Measurements from ENCODE around the gene TMUB2. TPM values are rescaled to one million over a fixed set of nuclear protein-coding genes. Genes with fewer than 3 reads are reported as not detected.

TMUB2 gene
- polyA plus RNA-seq, 1 experiment, result 64.0 TPM

DNA sequence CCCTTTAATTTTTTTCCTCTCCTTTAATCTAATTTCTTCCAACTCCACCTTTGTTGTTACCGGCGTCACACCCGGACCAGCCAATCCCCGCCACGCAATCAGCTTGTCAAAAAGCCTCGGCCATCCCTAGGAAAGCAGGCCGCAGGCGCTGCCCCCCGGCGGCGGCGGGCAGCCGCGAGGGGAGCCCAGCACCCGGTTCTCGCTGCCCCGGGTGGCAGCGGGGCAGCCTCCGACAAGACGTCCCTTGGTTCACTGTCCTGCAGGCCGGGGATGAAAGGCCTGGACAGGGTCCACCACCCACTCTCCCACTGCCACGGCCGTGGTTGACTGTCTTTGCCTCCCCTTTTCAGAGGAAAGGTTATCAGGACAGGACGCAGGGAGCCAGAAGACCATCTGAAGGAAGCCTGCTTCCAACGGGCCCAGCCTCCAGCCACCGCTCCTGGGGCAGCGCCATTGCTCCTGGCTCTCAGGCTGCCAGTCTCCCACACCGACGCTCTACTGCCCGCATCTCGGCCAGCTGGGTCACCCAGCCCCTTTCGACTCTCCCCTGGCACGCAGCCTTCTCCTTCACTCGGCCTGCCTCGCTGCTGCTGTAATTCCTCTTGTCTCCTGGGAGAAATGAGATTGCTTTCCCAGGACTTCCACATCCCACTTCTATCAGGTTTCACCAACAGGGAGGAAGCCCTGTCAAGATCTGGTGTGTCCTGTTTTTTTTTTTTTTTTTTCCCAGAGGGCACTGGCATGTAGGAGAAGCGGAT is 35.5 kb downstream of the TMUB2 start:
- ChIA-PET POLR2A (interaction anchor here (0.5 to 0.7 kb wide), 2 partner anchors 37 to 99 kb away, joined by 3 to 4 read pairs; no protein-coding TSS in a partner anchor), CTCF (interaction anchor here (0.6 to 3.7 kb wide), 13 partner anchors 12 to 533 kb away, joined by 3 to 27 read pairs (median 4); partner anchors contain the start of genes FAM171A2, GRN, RUNDC3A and SLC25A39)
- no peaks in the 10 kb centered on the region; the same call in 1 of the 2 replicates for H3K36me3 ChIP-seq (ENCODE audit: control insufficient read depth, insufficient read depth, low read length)
- no peaks in the 10 kb centered on the region for H3K27me3 ChIP-seq (ENCODE audit: control insufficient read depth, insufficient read depth, low read length)
- TF ChIP-seq, protein P1, sequence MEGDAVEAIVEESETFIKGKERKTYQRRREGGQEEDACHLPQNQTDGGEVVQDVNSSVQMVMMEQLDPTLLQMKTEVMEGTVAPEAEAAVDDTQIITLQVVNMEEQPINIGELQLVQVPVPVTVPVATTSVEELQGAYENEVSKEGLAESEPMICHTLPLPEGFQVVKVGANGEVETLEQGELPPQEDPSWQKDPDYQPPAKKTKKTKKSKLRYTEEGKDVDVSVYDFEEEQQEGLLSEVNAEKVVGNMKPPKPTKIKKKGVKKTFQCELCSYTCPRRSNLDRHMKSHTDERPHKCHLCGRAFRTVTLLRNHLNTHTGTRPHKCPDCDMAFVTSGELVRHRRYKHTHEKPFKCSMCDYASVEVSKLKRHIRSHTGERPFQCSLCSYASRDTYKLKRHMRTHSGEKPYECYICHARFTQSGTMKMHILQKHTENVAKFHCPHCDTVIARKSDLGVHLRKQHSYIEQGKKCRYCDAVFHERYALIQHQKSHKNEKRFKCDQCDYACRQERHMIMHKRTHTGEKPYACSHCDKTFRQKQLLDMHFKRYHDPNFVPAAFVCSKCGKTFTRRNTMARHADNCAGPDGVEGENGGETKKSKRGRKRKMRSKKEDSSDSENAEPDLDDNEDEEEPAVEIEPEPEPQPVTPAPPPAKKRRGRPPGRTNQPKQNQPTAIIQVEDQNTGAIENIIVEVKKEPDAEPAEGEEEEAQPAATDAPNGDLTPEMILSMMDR (IDR thresholded peaks at IDR 0.05; ENCODE audit: insufficient read depth, low read depth, low read length), result peak; percentile 15
- DNase-seq (ENCODE audit: low read depth), result no peak
- H3K4me3 ChIP-seq (ENCODE audit: low read depth, low read length), result peak overlapping the region; percentile 92

DNA sequence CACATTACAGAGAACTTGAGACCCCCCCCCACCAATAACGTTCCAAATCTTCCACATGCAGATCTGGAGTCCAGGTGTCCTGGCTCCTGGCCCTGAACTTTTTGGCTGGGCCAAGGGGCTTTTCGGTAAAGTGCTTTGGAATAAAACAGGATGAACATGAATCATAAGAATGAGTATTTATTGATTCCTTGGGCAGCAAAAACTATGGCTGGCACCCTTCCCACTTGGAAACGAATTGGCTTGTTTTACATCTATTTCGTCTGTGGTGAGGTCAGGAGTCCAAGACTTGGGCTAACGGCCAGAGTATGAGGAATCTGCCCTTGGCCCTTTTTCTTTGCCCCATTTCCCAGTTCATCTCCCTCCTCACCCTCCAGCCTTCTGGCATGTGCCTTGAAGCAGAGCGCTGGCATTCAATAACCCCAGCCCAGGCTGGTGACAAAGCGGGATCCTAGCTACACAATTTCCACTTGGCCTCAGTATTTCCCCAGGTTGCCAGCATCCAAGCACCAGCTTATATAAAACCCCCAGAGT is 36.8 kb downstream of the TMUB2 start:
- TF ChIP-seq, protein P1 (IDR thresholded peaks at IDR 0.05; ENCODE audit: insufficient read depth, low read depth, low read length), result no peak
- DNase-seq (ENCODE audit: low read depth), result no peak
- Histone ChIP-seq H3K36me3 (ENCODE audit: control insufficient read depth, insufficient read depth, low read length) (no peaks in the 10 kb centered on the region), H3K27me3 (ENCODE audit: control insufficient read depth, insufficient read depth, low read length) (no peaks in the 10 kb centered on the region; the same call in 1 of the 2 replicates), H3K4me3 (ENCODE audit: low read depth, low read length) (no peak overlapping the region)
- POLR2A ChIA-PET, result no interaction called here
- CTCF ChIA-PET, result interaction anchor here (3.0 kb wide), 1 partner anchor 107 kb away, joined by 8 read pairs; no protein-coding TSS in a partner anchor

DNA sequence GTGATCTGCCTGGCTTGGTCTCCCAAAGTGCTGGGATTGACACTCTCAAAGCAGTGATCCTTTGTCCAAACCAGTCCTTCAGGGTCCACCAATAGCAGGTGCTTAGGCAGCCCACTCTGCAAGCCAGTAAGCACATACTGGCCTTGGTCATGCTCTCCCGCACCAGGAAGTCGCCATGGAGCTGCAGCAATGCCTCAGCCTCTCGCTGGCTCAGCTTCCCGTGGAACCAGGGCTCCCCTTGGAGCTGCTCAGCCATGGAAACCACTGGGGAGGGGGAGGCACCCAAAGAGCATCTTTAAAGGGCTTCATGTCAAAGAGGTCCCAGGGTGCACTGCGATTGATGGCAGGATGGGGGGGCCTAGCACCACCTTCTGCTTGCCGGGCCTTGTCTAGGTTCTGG is 42.3 kb downstream of the TMUB2 start:
- H3K36me3 ChIP-seq (ENCODE audit: control insufficient read depth, insufficient read depth, low read length), result no peaks in the 10 kb centered on the region
- TF ChIP-seq, protein P1 (IDR thresholded peaks at IDR 0.05; ENCODE audit: insufficient read depth, low read depth, low read length), result no peak
- CTCF ChIA-PET, result interaction anchor here (0.6 kb wide), 1 partner anchor 193 kb away, joined by 3 read pairs; no protein-coding TSS in a partner anchor
- no peak for DNase-seq (ENCODE audit: low read depth)
- H3K27me3 ChIP-seq (ENCODE audit: control insufficient read depth, insufficient read depth, low read length), result no peaks in the 10 kb centered on the region; the same call in 1 of the 2 replicates
- POLR2A ChIA-PET, result no interaction called here
- no peak overlapping the region for H3K4me3 ChIP-seq (ENCODE audit: low read depth, low read length)

DNA sequence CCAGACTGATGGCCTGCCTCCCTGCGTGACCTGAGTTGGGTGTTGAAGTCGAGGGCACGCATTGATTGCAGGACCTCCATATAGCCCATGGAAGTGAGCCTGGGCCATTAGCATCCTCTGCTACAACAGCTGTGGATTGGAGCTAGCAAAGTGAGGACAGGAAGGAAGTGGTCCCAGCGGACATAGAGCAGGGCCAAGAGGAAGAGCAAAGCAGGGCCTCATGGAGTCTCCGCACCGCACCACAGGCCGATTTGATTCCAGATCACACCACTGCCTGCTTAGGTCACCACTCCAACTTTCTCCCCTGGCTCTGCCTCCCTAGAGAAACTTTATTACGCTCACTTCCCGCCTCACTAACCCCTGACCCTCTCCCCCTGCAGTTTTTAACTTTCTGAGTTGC is 43.4 kb downstream of the TMUB2 start:
- ChIA-PET CTCF (interaction anchor here (1.6 kb wide), 1 partner anchor 14 kb away, joined by 3 read pairs; no protein-coding TSS in a partner anchor), POLR2A (no interaction called here)
- DNase-seq (ENCODE audit: low read depth), result no peak
- no peaks in the 10 kb centered on the region; the same call in 1 of the 2 replicates for H3K27me3 ChIP-seq (ENCODE audit: control insufficient read depth, insufficient read depth, low read length)
- no peak overlapping the region for H3K4me3 ChIP-seq (ENCODE audit: low read depth, low read length)
- H3K36me3 ChIP-seq (ENCODE audit: control insufficient read depth, insufficient read depth, low read length), result no peaks in the 10 kb centered on the region
- TF ChIP-seq, protein P1 (IDR thresholded peaks at IDR 0.05; ENCODE audit: insufficient read depth, low read depth, low read length), result no peak

DNA sequence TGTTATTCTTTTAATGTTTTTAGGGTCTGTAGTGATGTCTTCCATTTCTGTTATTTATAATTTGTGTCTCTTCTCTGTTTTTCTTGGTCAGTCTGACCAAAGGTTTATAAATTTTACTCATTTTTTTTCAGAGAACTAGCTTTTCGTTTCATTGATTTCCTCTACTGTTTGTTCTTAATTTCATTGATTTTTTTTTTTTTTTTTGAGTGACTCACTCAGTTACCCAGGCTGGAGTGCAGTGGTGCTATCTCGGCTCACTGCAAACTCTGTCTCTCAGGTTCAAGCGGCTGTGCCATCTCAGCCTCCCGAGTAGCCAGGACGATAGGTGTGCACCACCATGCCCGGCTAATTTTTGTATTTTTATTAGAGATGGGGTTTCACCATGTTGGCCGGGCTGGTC is 45.3 kb downstream of the TMUB2 start:
- Histone ChIP-seq H3K4me3 (ENCODE audit: low read depth, low read length) (no peak overlapping the region), H3K36me3 (ENCODE audit: control insufficient read depth, insufficient read depth, low read length) (no peaks in the 10 kb centered on the region), H3K27me3 (ENCODE audit: control insufficient read depth, insufficient read depth, low read length) (no peaks in the 10 kb centered on the region; the same call in 1 of the 2 replicates)
- ChIA-PET CTCF (interaction anchor here (0.7 kb wide), 1 partner anchor 383 kb away, joined by 3 read pairs; no protein-coding TSS in a partner anchor), POLR2A (no interaction called here)
- DNase-seq (ENCODE audit: low read depth), result no peak
- TF ChIP-seq, protein P1 (IDR thresholded peaks at IDR 0.05; ENCODE audit: insufficient read depth, low read depth, low read length), result no peak

All from BJ (cell line).